ENCODE data around the gene KCNAB1.
"Not testable (repeated sequence)": the region's sequence is repeated elsewhere in the genome, so short reads cannot be mapped to it uniquely, and the experiment has no call there.

KCNAB1 gene

DNA sequence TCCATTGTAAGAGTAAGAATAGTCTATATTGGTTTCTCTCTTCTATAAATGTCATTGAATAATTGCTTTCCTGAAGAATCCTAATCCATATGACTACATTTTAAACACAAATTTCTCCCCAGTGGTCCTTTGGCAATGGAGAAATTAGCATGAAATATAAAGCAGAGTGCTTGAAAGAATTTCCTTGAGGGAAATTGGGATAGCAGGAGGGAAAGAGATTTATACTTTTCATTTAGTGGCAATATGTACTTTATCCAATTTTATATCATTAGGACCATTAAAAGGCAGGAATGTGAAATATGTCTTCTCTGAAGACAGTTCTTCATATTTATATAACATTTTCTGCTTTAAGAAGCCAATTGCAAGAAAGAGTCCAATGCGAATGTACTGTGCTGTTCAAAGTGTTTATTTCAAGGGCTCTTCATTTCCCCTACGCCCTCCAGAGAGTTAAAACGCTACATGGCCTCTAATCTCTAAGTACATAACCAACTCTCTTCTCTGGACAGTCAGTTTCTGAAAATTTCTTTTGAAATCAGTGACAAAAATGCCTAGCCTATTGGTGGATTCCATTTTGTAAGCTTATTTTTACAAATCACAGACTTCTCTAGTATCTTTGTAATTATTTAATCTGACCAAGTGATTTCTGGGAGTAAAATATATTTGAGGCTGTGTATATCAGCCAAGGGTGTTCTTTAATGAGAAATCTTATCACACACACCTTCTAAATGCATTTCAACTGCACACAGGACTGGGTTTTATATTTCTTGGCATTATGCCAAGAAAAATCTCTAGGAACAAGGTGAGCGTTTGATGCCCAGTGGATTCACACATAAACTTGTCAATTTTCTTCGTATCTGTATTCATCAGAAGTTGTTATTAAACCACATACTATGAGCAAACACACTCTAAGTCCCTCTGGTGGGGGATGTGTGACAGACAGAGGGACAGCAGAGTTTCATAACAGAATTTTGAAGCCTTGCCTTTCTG lies 51.2 kb downstream of the KCNAB1 start:
- no peak for DNase-seq
- in situ Hi-C loops (cut with HindIII; ENCODE audit: low pct_ligation_motif_present, low pct_unique_long_range_greater_than_20kb, low sequenced_read_pairs): no loop called here

- in situ Hi-C loops (cut with HindIII; ENCODE audit: low pct_ligation_motif_present, low pct_unique_long_range_greater_than_20kb, low sequenced_read_pairs): no loop called here
- DNase-seq: no peak
Observed at GRCh38 chr3:156172536-156172935, 52.2 kb downstream of the KCNAB1 start.

DNA sequence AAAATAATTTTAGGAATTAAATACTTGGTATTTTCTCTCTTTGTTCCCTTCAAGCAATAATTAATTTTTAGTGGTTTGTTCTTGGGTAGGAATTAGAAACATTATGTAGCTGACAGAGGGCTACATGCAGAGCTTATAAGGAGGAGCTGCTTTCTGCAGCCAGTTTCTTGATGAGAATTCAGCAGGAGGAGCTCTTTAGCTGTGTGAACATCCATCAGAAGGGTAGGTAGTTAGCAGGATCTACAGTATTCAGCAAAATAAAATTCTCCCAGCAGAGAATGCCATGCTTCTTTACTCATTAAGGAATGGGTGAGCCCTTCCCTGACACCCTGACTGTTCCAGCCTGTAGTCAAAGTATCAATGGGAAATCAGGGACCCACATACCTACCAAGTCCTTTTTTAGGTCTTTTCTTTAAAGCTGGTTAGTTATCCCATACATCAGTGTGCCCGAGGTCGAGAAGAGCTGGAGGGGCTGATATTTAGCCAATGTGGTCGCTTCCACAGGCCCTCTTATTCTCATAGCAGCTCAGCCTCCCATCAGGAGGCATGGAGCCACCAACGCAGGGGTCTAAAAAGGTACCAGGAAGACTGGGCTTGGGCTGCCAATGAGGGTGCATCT lies 54.0 kb downstream of the KCNAB1 start:
- in situ Hi-C loops (cut with HindIII; ENCODE audit: low pct_ligation_motif_present, low pct_unique_long_range_greater_than_20kb, low sequenced_read_pairs): no loop called here
- peak; percentile 35 for DNase-seq

DNA sequence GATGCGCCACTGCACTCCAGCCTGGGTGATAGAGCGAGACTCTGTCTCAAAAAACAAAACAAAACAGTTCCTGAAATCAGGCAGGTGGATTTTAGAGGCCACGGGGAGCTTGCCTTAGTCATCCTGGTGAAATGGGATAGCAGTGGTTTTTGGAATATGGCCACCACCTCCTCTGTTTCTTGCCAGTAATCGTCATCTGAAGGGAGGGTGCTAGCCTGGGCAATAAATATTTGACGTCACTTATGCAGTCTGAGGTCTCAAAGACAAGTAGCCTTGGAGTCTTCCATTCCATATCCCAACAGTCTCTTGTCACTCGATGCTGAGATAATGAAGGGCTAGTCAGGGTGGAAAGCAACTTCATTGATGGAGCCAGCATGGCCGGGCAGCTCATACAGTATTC lies 55.2 kb downstream of the KCNAB1 start:
- DNase-seq: no peak
- in situ Hi-C loops (cut with HindIII; ENCODE audit: low pct_ligation_motif_present, low pct_unique_long_range_greater_than_20kb, low sequenced_read_pairs): no loop called here

- in situ Hi-C loops (cut with HindIII; ENCODE audit: low pct_ligation_motif_present, low pct_unique_long_range_greater_than_20kb, low sequenced_read_pairs): no loop called here
- DNase-seq: no peak
Observed at GRCh38 chr3:156176048-156176447, 55.7 kb downstream of the KCNAB1 start.

DNA sequence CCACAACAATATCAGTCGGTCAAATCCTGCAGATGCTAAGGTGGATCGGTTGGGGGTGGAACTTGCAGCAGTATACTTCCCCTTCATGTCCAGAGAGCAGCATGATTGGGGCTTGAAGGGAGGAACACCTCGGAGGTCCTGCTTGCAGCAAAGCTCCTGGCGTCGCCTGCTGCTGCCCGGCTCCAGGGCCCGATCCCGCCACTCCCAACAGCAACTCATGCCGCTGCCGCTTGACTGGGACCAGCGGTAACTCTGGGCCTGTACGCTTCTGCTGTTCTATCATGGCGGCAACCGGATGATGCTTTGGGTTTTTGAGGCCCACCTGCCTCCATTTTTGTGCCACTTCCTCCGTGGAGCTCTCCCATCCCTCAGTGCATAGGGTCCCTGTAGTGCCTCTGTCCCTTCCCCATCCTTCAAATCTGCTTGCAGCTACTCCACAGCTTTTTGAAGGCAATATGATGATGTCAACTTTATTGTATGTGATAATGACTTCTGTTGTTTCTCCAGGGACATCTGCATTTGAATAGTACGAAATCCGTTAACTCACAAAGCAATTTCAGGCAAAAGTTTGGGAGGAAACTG lies 56.3 kb downstream of the KCNAB1 start:
- no peak for DNase-seq
- in situ Hi-C loops (cut with HindIII; ENCODE audit: low pct_ligation_motif_present, low pct_unique_long_range_greater_than_20kb, low sequenced_read_pairs): no loop called here

DNA sequence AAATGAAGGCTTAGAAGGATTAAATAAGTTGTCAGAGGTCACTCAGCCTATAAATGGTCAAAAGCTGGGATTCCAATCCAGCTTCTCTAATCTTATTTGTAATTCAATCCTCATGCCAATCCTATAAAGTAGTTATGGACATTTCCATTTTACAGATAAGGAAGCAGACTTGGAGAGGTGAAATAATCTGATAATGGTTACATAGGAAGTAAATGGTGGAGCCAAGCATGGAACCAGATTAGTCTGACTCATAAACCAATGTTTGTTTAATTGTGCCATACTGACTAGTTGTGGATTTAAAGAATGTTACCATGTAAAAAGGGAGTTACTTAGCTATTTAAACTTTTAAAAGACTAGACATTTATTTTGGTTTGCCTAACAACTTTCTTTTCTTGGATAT lies 59.7 kb downstream of the KCNAB1 start:
- DNase-seq: no peak
- in situ Hi-C loops (cut with HindIII; ENCODE audit: low pct_ligation_motif_present, low pct_unique_long_range_greater_than_20kb, low sequenced_read_pairs): no loop called here

GRCh38 chr3:156181509-156181908 lies 61.1 kb downstream of the KCNAB1 start:
- peak; percentile 34 for DNase-seq
- in situ Hi-C loops (cut with HindIII; ENCODE audit: low pct_ligation_motif_present, low pct_unique_long_range_greater_than_20kb, low sequenced_read_pairs): no loop called here

DNA sequence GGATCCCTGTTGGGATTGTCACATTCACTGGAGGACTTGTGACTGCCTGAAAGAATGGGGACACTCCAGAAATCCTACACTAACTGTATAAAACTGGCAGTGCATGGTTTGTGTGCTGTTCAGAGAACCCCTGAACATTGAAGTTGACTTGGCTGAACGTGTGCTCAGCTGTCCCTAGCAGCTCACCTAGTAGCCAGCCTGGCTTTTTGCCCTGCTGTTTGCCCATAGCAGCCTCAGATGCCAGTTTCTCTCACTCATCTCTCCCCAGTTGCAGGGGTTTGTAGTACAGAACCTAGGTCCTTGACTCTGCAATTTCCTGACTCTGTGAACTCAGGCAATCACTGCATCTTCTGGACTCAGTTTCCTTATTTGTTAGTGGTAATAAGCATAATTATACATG lies 63.0 kb downstream of the KCNAB1 start:
- no peak for DNase-seq
- in situ Hi-C loops (cut with HindIII; ENCODE audit: low pct_ligation_motif_present, low pct_unique_long_range_greater_than_20kb, low sequenced_read_pairs): no loop called here

GRCh38 chr3:156184156-156184555 lies 63.8 kb downstream of the KCNAB1 start:
- DNase-seq: no peak
- in situ Hi-C loops (cut with HindIII; ENCODE audit: low pct_ligation_motif_present, low pct_unique_long_range_greater_than_20kb, low sequenced_read_pairs): no loop called here

GRCh38 chr3:156187146-156187769 lies 66.9 kb downstream of the KCNAB1 start:
- peak; percentile 61 for DNase-seq
- in situ Hi-C loops (cut with HindIII; ENCODE audit: low pct_ligation_motif_present, low pct_unique_long_range_greater_than_20kb, low sequenced_read_pairs): no loop called here

DNA sequence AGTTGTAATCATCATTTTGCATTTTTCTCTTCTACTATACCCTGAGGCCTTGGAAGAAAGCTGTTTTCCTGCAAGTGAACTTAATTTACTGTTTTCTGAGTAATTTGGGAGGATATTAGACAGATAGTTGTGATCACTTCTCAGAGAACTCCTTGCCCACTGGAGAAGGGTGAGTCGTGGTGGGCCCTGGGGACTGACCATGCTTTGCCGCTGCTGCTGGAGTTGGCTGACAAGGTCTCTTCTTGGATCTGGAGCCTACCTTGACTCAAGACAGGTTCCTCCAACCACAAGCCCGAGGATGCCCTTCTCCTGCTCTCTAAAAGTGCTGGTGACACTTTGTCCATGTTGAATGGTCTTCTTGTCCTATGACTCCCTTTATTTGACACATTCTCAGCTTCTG lies 68.4 kb downstream of the KCNAB1 start:
- in situ Hi-C loops (cut with HindIII; ENCODE audit: low pct_ligation_motif_present, low pct_unique_long_range_greater_than_20kb, low sequenced_read_pairs): no loop called here
- no peak for DNase-seq

- DNase-seq: no peak
- in situ Hi-C loops (cut with HindIII; ENCODE audit: low pct_ligation_motif_present, low pct_unique_long_range_greater_than_20kb, low sequenced_read_pairs): no loop called here
Observed at GRCh38 chr3:156189927-156190326, 69.5 kb downstream of the KCNAB1 start.

DNA sequence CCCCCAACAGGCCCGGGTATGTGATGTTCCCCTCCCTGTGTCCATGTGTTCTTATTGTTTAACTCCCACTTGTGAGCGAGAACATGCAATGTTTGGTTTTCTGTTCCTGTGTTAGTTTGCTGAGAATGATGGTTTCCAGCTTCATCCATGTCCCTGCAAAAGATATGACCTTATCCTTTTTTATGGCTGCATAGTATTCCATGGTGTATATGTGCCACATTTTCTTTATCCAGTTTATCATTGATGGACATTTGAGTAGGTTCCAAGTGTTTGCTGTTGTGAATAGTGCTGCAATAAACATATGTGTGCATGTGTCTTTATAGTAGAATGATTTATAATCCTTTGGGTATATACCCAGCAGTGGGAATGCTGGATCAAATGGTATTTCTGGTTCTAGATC lies 74.6 kb downstream of the KCNAB1 start:
- in situ Hi-C loops (cut with HindIII; ENCODE audit: low pct_ligation_motif_present, low pct_unique_long_range_greater_than_20kb, low sequenced_read_pairs); DNase-seq: not testable (repeated sequence)

GRCh38 chr3:156197152-156197551 lies 76.8 kb downstream of the KCNAB1 start:
- in situ Hi-C loops (cut with HindIII; ENCODE audit: low pct_ligation_motif_present, low pct_unique_long_range_greater_than_20kb, low sequenced_read_pairs); DNase-seq: not testable (repeated sequence)

DNA sequence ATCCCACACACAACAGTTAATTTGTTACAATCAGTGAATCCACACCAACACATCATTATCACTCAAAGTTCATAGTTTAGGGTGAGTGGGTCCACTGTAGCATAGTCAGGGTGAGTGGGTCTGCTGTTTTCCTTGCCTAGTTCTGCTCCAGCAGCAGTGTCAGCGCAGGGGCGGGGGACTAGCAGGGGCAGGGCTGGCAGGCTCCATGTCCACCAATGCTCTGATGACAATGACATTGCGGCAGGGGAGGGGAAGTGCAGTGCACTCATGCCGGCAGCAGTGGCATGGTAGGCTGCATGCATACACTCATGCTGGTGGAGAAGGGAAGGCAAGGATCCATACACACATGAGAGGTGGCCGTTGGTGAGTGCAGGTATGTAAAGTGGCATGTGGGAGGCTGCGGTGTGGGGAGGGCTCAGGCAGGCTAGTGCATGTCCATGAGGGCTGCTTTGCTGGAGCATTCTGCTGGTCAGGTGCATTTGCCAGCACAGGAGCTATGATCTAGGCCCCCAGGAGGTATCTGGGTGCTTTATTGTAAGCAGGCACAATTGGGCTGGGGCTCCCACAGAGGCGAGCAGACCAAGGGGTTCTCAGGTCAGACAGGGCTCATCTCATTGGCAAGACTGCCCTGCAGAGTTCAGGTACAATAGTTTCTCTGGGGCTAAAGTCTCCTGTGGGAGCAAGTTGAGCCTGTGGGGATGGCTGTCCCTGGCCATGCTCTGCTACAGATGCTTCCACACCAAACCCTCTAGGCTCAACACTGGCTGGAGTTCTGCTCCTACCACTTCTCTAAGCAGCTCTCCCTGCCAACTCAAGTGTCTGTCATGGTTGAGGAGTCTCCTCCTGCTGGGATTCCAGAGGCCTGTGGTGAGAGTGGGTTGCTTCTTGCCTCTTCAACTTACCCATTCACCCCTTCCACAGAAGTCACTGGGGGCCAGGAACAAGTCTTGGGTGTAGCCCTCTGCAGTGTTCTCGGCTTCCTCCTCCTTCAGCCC lies 81.3 kb downstream of the KCNAB1 start:
- no peak for DNase-seq
- in situ Hi-C loops (cut with HindIII; ENCODE audit: low pct_ligation_motif_present, low pct_unique_long_range_greater_than_20kb, low sequenced_read_pairs): no loop called here

DNA sequence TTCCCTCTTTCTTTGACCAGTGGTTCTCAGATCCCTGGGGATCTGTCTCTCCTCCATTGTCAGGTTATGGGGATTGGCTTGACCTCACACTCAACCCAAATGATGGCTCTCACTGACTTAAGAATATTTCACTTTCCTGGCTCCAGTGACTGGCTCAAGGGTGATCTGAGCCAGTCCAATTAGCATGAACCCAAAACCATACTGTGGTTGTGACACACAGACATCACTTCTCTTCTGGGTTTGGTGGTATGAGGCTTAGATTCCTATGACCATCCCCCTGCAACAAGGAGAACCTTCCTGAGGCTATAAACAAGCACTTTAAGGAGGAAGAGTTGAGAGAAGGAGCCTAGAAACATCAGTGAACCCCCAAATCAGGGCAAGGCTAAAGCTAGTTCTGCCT lies 85.8 kb downstream of the KCNAB1 start:
- in situ Hi-C loops (cut with HindIII; ENCODE audit: low pct_ligation_motif_present, low pct_unique_long_range_greater_than_20kb, low sequenced_read_pairs): no loop called here
- no peak for DNase-seq
